Stimulated activated CD8-positive, alpha-beta memory T cell treated with anti-CD3 and anti-CD28 coated beads, Interleukin-7, amount 100 ng/mL, for 1 hour (primary cell): ENCODE results near the gene PITPNM3.
"Not testable (repeated sequence)": the region's sequence is repeated elsewhere in the genome, so short reads cannot be mapped to it uniquely, and the experiment has no call there.

Experiments
- DNase-seq, 2 donors: peaks; one replicate each; pipeline ENCODE4 v3.0.0-alpha.2; 2020; ENCODE audit warnings: low read depth in 2 of 2

PITPNM3 gene

DNA sequence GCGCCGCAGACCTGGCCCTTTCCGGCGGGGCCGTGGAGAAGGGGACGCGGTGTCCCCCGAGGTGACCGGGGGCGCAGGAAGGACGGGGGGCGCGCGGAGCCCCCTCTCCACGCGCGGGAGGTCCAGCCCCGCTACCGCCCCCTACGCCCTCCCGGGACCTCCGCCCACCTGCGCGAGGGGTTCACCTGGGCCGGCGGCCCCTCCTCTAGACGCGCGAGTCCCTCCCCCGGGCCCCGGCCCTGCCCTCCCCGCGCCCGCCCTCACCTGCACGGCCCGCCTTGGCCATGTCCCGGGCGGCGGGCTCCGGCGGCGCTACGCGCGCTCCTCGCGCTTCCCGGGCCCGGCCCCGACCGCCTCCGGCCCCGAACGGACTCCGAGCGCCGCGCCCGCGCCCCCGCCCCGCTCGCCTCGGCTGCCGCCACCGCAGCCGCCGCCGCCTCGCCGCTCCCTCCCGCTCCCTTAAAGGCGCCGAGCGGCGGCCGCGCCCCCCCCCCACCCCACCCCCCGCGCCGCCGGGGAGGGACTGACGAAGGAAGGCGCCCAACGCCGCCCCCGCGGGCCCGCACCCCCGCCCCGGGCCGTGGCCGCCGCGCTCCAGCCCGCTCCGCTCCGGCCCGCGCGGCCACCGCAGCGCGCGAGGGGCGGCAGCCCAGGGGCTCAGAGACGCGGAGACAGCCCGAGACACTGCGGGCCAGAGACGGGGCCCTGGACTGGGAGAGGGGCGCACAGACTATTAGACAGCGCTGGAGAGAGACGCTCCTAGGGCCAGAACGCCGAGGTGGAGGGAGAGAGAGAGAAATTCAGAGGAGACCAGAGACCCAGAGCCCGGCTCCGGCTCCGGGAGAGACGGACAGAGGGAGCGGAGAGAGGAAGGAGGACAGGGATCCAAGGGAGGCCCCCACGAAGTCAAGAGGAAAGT lies at the start of gene PITPNM3:
PITPNM3 (minus strand) TSS at position 435 of the 919 bp plus-strand sequence; CDS start at position 286, 149 bp downstream.
- no peak for DNase-seq

DNA sequence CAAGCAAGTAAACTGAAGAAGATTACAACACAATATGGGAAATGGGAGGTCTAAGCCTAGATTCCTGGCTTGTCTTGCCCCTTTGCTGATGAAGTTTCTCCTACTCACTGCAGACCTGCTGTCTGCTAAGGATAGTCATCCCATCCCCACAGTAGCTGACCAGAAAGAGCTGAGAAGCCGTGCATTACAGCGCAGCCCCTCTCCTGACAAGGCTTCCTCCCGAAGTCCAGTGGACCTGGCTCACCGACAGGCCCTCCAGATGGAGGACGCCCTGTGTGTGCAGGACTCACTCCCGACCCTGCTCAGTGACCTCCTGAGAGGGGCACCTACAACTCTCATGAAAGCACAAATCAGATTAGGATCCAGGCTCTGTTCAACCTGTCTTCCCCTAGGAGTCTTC lies 48.8 kb upstream of the PITPNM3 start:
- DNase-seq: no peak

DNA sequence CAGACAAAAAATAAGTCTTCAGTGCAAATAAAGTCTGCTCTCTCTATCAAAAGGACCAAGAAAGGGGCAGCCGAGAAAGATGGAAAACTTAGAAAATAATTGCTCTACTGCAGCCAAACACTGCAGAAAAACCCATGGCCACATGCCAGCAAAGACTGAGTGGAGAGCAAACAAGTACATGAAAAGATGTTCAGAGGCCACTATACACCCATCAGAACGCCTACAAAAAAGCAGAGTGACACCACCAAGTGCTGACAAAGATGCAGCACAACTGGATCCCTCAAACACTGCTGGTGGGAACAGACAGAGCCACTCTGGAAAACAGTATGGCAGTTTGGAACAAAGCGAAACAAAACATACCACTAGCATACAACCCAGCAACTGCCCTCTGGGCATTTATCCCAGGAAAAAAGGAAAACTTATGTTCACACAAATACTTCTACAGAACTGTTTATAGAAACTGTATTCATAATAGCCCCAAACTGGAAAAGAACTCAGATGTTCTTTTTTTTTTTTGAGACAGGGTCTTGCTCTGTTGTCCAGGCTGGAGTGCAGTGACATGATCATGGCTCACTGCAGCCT lies 47.5 kb upstream of the PITPNM3 start:
- no peak for DNase-seq

GRCh38 chr17:6602141-6602540 lies 45.8 kb upstream of the PITPNM3 start:
- DNase-seq: no peak

GRCh38 chr17:6599364-6599763 lies 43.0 kb upstream of the PITPNM3 start:
- DNase-seq: no peak

GRCh38 chr17:6597727-6598126 lies 41.4 kb upstream of the PITPNM3 start:
- DNase-seq: no peak

DNA sequence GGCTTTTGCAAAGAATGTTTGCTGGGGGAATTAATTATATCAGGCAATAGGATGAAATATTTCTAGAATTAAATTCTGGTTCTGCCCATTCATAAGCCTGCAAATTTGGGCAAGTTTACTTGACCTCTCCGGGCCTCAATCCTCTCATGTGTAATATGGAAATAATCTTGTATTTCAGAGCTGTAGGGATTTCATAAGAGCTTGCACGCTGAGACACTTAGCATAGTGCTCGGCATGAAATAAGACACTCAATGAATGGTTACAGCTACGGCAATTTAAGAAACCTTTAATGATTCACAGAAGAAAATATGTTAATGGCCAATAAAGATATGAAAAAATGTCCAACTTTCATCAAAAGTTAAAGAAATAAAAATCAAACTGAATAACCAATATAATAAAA lies 40.6 kb upstream of the PITPNM3 start:
- DNase-seq: no peak

DNA sequence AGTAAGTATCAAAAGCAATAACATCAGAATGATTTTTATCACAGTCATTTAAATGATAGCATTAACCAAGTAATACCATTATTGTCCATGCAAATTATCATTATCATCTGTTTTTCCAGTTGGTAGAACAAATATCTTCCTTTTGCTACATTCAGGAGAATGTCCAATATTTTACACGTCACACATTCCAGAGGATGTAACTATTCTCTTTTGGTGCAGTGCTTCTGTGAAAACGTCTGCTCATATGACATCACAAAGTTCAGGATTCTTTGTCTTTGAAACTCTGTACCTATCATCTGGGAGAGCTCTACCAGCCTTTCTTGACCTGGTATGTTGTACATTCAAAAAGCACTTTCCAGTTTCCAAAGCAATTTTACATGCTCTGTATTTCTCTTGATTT lies 40.2 kb upstream of the PITPNM3 start:
- DNase-seq: no peak

DNA sequence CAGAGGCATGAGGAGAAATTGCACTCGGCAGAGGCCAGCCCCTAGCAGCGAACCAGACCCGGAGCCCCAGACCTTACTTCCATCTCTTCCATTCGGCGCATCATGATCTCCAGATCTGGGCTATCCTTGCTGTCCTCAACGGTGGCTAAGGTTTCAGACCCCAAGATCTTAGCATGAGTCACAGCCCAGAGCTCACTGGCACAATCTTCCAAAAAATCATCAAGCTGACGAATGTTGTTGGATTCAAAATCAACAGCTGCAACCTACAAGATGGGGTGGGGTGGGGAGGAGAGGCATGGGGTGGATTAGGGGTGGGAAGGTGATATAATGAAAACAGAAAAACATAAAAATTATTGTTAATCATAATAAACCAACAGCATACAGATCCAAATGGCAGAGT lies 39.7 kb upstream of the PITPNM3 start:
- DNase-seq: no peak

GRCh38 chr17:6593371-6593770 lies 37.0 kb upstream of the PITPNM3 start:
- DNase-seq: not testable (repeated sequence)

DNA sequence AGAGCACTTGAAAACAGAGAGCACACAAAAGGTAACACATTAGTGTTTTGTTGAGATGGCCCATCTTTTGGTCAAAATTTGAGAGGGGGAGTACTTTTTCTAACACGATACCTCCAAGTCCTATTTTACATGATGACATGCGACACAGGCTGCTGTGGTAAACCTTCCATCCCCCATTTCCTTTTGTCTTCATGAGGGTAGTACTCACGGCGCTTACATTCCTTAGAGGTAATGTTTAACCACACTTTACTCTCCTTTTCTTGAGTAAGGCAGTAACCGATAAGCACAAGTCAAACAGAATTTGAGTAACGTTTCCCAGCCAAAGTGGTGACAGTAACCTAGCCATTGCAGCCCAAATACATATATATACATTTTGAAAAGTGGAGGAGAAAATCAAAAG lies 35.8 kb upstream of the PITPNM3 start:
- DNase-seq: no peak

DNA sequence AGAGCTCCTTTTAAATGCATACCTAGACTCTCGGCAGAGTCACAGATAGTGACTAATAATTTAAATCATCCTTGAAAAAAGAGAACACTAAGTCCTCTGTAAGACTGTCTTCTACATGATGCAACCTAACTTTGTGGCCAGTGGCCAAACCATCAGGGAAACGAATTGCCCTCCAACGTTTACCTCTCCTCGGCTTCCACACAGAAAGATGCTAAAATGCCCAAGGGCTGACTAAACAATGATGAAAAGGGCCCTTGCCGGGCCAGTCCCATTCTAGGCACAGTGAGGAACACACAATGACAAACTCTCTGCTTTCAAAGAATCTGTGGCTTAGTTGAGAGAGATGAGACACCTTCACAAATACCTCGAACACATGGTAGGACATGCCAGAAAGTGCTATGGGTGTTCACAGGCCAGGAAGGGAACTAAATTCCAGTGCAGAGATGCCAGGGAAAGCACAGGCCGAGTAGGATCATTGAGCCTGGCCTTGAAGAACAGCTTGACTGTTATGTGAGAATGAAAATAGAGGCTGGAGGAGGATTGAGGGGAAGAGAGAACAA lies 35.3 kb upstream of the PITPNM3 start:
- no peak for DNase-seq

DNA sequence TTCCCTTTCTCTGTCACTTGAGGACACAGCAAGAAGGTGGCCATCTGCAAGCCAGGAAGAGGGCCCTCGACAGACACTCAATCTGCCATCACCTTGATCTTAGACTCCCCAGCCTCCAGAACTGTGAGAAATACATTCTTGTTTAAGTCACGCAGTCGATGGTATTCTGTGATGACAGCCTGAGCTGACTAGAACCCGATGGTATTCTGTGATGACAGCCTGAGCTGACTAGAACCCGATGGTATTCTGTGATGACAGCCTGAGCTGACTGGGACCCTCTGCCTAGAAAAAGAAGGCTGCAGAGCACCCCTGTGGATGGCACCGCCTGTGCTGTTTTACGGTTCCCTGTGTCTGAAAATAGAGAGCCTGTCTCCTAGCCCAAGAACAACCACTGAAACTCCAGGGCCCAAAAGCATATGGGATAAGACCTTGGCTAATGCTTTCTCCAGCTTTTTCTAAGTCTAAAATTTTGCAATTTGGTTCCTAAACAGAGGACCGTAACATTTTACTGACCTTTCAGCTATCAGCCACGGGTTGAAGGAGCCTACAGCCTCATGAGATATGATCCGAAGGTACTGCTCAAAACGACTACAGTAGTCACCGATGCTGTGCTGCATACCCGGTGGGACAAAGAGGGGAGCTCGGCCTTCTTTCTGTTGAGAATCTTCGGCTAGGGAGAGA lies 33.1 kb upstream of the PITPNM3 start:
- no peak for DNase-seq

DNA sequence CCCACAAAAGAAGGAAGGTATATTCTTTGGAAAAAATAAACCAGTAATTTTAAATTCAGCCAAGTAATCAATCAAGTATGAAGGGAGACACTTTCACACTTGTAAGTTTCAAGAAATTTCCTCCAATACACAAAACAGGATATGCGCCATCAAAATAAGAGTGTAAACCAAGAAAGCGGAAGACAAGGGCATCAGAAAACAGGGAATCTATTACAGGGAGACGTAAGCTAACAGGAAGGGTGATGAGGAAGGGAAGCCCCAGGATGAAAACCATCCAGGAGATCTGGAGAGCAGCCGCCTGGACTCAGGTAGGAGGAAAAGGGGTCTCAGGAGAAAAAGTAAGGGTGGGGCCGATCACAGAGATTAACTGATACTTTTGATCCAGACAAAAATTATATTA lies 31.8 kb upstream of the PITPNM3 start:
- DNase-seq: no peak

DNA sequence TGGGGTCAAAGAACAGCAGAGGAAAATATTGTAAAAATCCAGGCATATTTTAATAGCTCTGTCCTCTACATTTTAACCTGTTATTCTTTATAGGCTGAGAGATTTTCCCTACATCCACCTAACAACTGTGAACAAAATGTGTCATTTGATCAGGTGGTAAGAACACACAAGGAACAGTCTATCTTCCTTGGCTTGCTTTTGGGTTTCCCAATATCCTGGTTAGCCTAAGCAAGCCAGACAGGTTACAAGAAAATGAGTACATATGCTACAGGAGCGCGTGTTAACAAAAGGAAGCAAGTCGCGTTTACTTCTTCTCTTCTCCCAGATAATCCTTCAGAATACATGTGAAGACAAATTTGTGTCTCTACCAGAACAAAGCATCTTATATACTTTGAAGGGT lies 31.0 kb upstream of the PITPNM3 start:
- DNase-seq: no peak

- no peak for DNase-seq
These were observed 27.1 kb upstream of the PITPNM3 start for GRCh38 chr17:6583411-6583810.

DNA sequence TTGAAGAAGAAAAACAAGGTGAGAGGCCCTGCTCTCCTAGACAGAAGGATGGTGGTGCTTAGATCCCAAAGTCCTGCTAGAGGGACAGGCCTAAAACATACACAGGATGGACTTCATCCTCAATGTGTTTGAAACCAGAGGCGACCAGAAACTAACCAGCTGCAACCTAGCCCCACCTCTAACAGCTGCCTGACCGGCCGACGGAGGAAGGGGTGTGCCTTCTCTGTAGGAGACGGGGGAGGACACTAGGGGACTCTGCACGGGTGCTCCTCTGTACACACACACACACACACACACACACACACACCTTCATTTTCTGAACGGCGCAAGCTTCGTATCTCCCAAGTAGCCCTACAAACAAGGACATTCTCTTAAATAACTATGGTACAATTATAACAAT lies 24.3 kb upstream of the PITPNM3 start:
- DNase-seq: no peak

GRCh38 chr17:6578491-6578890 lies 22.1 kb upstream of the PITPNM3 start:
- DNase-seq: no peak

GRCh38 chr17:6577686-6578263 lies 21.4 kb upstream of the PITPNM3 start:
- DNase-seq: no peak

- DNase-seq: no peak
These were observed 19.9 kb upstream of the PITPNM3 start for GRCh38 chr17:6576038-6576785.

DNA sequence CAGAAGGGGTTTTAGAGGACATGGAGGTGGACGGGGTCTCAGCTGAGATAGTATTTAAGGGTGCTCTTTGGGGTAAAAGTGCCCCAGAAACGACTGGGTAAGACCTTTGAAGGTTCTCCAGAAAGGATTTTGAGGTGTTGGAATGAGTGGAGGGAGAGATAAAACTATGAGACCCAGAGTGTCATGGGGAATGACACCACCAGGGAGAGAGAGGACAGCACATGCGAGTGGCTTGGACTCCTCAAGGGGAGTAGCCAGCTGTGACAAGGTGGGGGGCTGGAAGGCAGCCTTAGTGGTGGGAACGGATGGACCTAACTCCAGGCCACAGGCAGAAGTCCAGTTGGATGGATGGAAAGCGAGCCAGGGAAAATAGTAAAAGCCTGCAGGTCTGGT lies 19.2 kb upstream of the PITPNM3 start:
- no peak for DNase-seq
